Measurements from ENCODE around the gene NUAK2. TPM values are rescaled to one million over a fixed set of nuclear protein-coding genes. Genes with fewer than 3 reads are reported as not detected.

NUAK2 gene
- total RNA-seq: 10 to 100 TPM in 1 of 2 donors, 1 to 10 TPM in 1; 9.2 to 14.1 TPM
- 1 to 10 TPM; 4.2 to 9.2 TPM for polyA plus RNA-seq
- long read RNA-seq, donor 1, transcript NUAK2-201 (7 exons, 3,441 nt): major isoform, 8 of 8 reads
- long read RNA-seq, donor 1, partial matches to known transcripts: 0 of 8 reads
- long read RNA-seq, donor 1, other reads (novel, unspliced or antisense): 0 of 8 reads
- long read RNA-seq, donor 2: 0 reads
- long read RNA-seq, donor 3, partial matches to known transcripts: 0 of 2 reads
- long read RNA-seq, donor 3, other reads (novel, unspliced or antisense): 0 of 2 reads
- long read RNA-seq, donor 4: 0 reads
- long read RNA-seq, donor 5, partial matches to known transcripts: 0 of 4 reads
- long read RNA-seq, donor 5, other reads (novel, unspliced or antisense): 0 of 4 reads

DNA sequence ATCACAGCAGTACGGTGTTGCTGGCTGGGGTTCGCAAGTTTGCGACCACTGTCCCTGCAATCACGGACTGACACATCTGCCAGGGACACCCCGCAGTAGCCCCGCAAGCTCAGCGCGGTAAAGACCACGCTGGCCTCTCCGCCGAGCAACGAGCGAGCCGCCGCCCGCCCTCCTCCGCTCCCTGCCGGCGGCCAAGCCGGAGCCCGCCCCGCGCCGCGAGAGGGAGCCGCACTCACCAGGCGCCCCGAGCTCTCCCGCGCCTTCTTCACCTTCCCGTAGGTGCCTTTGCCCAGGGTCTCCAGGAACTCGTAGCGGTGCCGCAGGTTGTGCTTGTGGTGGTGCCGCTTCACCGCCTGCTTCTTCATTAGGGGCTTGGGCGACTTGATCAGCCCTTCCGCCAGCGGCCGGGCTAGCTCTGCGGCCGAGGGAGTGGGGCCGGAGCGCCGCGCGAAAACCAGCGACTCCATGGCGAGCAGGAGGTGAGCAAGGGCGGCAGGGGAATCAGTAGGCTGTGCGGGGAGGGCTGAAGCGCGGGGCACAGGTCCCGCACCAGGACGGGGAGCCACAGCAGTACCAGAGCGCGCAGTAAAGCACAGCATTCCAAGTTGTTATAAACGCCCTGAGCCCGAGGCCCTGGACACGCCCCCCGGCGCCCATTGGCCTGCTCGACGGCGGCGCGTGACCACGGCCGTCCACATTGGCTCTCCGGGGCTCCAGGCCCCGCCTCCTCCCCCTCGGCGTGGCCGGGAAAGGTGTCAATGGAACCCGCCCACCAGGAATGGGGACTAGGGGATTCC, at the start of gene NUAK2:
Gene NUAK2 (minus strand): TSS at position 584 of the 797 bp plus-strand sequence. CDS start 117 bp downstream, at position 467.
- Histone ChIP-seq H3K4me1 (ENCODE audit: control insufficient read depth in 5 of 5, insufficient read depth in 5 of 5, low read length in 5 of 5) (peaks cover 3 to 31% (median 12%) of the 10 kb centered on the region in 5 donors), H3K4me3 (peak within 1 kb of the TSS; percentile 80), H3K27ac (ENCODE audit: low read depth in 1 of 2, low read length in 1 of 2) (peak within 1 kb of the TSS; percentile 50 to 93), H3K27me3 (ENCODE audit: control insufficient read depth in 3 of 3, insufficient read depth in 3 of 3, low read length in 2 of 3) (no peaks in the 10 kb centered on the region), H3K9me3 (ENCODE audit: control insufficient read depth in 4 of 4, insufficient read depth in 3 of 4, low read length in 3 of 4) (peaks cover 0 to 3% (median 0%) of the 10 kb centered on the region in 4 donors), H3K9ac (ENCODE audit: insufficient read depth in 1 of 2, low read length in 2 of 2) (peak within 1 kb of the TSS in 1 of 2 donors; percentile 66), H3K36me3 (ENCODE audit: control insufficient read depth in 4 of 4, insufficient read depth in 4 of 4, low read length in 4 of 4) (no peaks in the 10 kb centered on the region)
- peak; percentile 91 for ATAC-seq (ENCODE audit: insufficient read depth, low FRiP score)
- TF ChIP-seq, protein P1, sequence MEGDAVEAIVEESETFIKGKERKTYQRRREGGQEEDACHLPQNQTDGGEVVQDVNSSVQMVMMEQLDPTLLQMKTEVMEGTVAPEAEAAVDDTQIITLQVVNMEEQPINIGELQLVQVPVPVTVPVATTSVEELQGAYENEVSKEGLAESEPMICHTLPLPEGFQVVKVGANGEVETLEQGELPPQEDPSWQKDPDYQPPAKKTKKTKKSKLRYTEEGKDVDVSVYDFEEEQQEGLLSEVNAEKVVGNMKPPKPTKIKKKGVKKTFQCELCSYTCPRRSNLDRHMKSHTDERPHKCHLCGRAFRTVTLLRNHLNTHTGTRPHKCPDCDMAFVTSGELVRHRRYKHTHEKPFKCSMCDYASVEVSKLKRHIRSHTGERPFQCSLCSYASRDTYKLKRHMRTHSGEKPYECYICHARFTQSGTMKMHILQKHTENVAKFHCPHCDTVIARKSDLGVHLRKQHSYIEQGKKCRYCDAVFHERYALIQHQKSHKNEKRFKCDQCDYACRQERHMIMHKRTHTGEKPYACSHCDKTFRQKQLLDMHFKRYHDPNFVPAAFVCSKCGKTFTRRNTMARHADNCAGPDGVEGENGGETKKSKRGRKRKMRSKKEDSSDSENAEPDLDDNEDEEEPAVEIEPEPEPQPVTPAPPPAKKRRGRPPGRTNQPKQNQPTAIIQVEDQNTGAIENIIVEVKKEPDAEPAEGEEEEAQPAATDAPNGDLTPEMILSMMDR (IDR thresholded peaks at IDR 0.05; ENCODE audit: control extremely low read depth, extremely low read depth): no peak
- peak; percentile 91 to 94 (median 94) for DNase-seq
- 0% methylated on average over 63 to 75 of the region's 75 CpGs for WGBS, 2 donors

DNA sequence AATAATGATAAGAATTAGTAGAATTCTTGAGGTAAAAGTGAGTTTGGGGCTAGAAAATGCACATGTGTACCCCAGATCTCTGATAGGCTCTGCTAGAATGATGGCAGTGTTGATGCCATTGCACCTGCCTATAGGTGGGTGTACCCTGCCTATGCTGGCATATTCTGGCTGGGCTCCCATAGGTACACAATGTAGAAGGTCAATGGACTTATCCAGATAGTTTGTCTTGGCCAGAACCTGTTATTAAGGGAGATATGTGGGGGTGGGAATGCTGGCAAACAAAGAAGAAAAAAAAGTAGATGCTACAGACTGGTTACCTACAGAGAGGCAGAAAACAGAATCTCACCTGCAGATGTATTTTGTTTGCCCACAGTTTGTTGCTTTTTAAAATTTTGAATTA, 49.2 kb upstream of the NUAK2 start:
- H3K27me3 ChIP-seq (ENCODE audit: control insufficient read depth in 3 of 3, insufficient read depth in 3 of 3, low read length in 2 of 3): no peaks in the 10 kb centered on the region
- ATAC-seq (ENCODE audit: insufficient read depth, low FRiP score) (no peak), DNase-seq (no peak)
- TF ChIP-seq, protein P1 (IDR thresholded peaks at IDR 0.05; ENCODE audit: control extremely low read depth, extremely low read depth): no peak
- no peak overlapping the region for H3K27ac ChIP-seq (ENCODE audit: low read depth in 1 of 2, low read length in 1 of 2)
- no peaks in the 10 kb centered on the region for H3K9me3 ChIP-seq (ENCODE audit: control insufficient read depth in 4 of 4, insufficient read depth in 3 of 4, low read length in 3 of 4)
- peaks cover 0 to 51% (median 20%) of the 10 kb centered on the region in 5 donors for H3K4me1 ChIP-seq (ENCODE audit: control insufficient read depth in 5 of 5, insufficient read depth in 5 of 5, low read length in 5 of 5)
- no peaks in the 10 kb centered on the region for H3K36me3 ChIP-seq (ENCODE audit: control insufficient read depth in 4 of 4, insufficient read depth in 4 of 4, low read length in 4 of 4)
- H3K9ac ChIP-seq (ENCODE audit: insufficient read depth in 1 of 2, low read length in 2 of 2): no peak overlapping the region
- H3K4me3 ChIP-seq: no peak overlapping the region

GRCh38 chr1:205369701-205370123, 48.2 kb upstream of the NUAK2 start:
- DNase-seq (peak in 2 of 3 donors; percentile 27 to 52), ATAC-seq (ENCODE audit: insufficient read depth, low FRiP score) (no peak)
- no peaks in the 10 kb centered on the region for H3K36me3 ChIP-seq (ENCODE audit: control insufficient read depth in 4 of 4, insufficient read depth in 4 of 4, low read length in 4 of 4)
- H3K9ac ChIP-seq (ENCODE audit: insufficient read depth in 1 of 2, low read length in 2 of 2): no peak overlapping the region
- no peaks in the 10 kb centered on the region for H3K9me3 ChIP-seq (ENCODE audit: control insufficient read depth in 4 of 4, insufficient read depth in 3 of 4, low read length in 3 of 4)
- 30 to 40% methylated on average over 3 of the region's 3 CpGs for WGBS, 2 donors
- peaks cover 0 to 43% (median 20%) of the 10 kb centered on the region in 5 donors for H3K4me1 ChIP-seq (ENCODE audit: control insufficient read depth in 5 of 5, insufficient read depth in 5 of 5, low read length in 5 of 5)
- TF ChIP-seq, protein P1 (IDR thresholded peaks at IDR 0.05; ENCODE audit: control extremely low read depth, extremely low read depth): no peak
- H3K27ac ChIP-seq (ENCODE audit: low read depth in 1 of 2, low read length in 1 of 2): no peak overlapping the region
- no peaks in the 10 kb centered on the region for H3K27me3 ChIP-seq (ENCODE audit: control insufficient read depth in 3 of 3, insufficient read depth in 3 of 3, low read length in 2 of 3)
- H3K4me3 ChIP-seq: no peak overlapping the region
